ENCODE data around the gene FAR2. TPM values are rescaled to one million over a fixed set of nuclear protein-coding genes. Genes with fewer than 3 reads are reported as not detected.

The FAR2 gene
- total RNA-seq, 4 donors from 2014 or later, result 0.62 to 4.1 (median 2.6) TPM

GRCh38 chr12:29269706-29270408 is 120.8 kb downstream of the FAR2 start:
- intact Hi-C loops (cut with DNase I; ENCODE audit: low total_unique reads) (no loop called here), in situ Hi-C loops (cut with MboI; ENCODE audit: low sequenced_read_pairs in 4 of 4) (no loop called here)
- no peaks in the 10 kb centered on the region for H3K9me3 ChIP-seq
- H3K4me1 ChIP-seq, result no peaks in the 10 kb centered on the region
- ATAC-seq (no peak), DNase-seq (no peak)
- H3K27me3 ChIP-seq, result no peaks in the 10 kb centered on the region
- no peaks in the 10 kb centered on the region for H3K36me3 ChIP-seq
- H3K4me3 ChIP-seq, result no peak overlapping the region
- no peak for TF ChIP-seq CTCF (IDR thresholded peaks at IDR 0.05 in 4 of 5, conservative IDR thresholded peaks at IDR 0.05 in 1 of 5)
- TF ChIP-seq POLR2A (IDR thresholded peaks at IDR 0.05), result no peak
- no peak overlapping the region for H3K27ac ChIP-seq

GRCh38 chr12:29270446-29270845 is 121.4 kb downstream of the FAR2 start:
- in situ Hi-C loops (cut with MboI; ENCODE audit: low sequenced_read_pairs in 4 of 4) (no loop called here), intact Hi-C loops (cut with DNase I; ENCODE audit: low total_unique reads) (no loop called here)
- H3K4me1 ChIP-seq, result no peaks in the 10 kb centered on the region
- H3K27ac ChIP-seq, result no peak overlapping the region
- no peak for TF ChIP-seq POLR2A (IDR thresholded peaks at IDR 0.05)
- no peak for TF ChIP-seq CTCF (IDR thresholded peaks at IDR 0.05 in 4 of 5, conservative IDR thresholded peaks at IDR 0.05 in 1 of 5)
- no peaks in the 10 kb centered on the region for H3K9me3 ChIP-seq
- DNase-seq, result no peak
- no peak overlapping the region for H3K4me3 ChIP-seq
- no peak for ATAC-seq
- no peaks in the 10 kb centered on the region for H3K27me3 ChIP-seq
- H3K36me3 ChIP-seq, result no peaks in the 10 kb centered on the region

- in situ Hi-C loops (cut with MboI; ENCODE audit: low sequenced_read_pairs in 4 of 4), result no loop called here
- no peak overlapping the region for H3K27ac ChIP-seq
These were observed 124.2 kb downstream of the FAR2 start for GRCh38 chr12:29273178-29273843.

GRCh38 chr12:29275834-29276233 is 126.8 kb downstream of the FAR2 start:
- in situ Hi-C loops (cut with MboI; ENCODE audit: low sequenced_read_pairs in 4 of 4) (no loop called here), intact Hi-C loops (cut with DNase I; ENCODE audit: low total_unique reads) (no loop called here)
- no peaks in the 10 kb centered on the region for H3K36me3 ChIP-seq
- no peaks in the 10 kb centered on the region for H3K4me1 ChIP-seq
- H3K27me3 ChIP-seq, result no peaks in the 10 kb centered on the region
- no peaks in the 10 kb centered on the region for H3K9me3 ChIP-seq
- ATAC-seq, result no peak
- DNase-seq, result no peak
- H3K27ac ChIP-seq, result no peak overlapping the region
- H3K4me3 ChIP-seq, result no peak overlapping the region
- TF ChIP-seq POLR2A (IDR thresholded peaks at IDR 0.05) (no peak), CTCF (IDR thresholded peaks at IDR 0.05 in 4 of 5, conservative IDR thresholded peaks at IDR 0.05 in 1 of 5) (no peak)

More at GRCh38 chr12:29273178-29273843, 124.2 kb downstream of the FAR2 start:
- TF ChIP-seq CTCF (IDR thresholded peaks at IDR 0.05 in 4 of 5, conservative IDR thresholded peaks at IDR 0.05 in 1 of 5) (no peak), POLR2A (IDR thresholded peaks at IDR 0.05) (no peak)
- no peaks in the 10 kb centered on the region for H3K27me3 ChIP-seq
- DNase-seq, result no peak
- intact Hi-C loops (cut with DNase I; ENCODE audit: low total_unique reads), result no loop called here
- H3K36me3 ChIP-seq, result no peaks in the 10 kb centered on the region
- no peaks in the 10 kb centered on the region for H3K4me1 ChIP-seq
- H3K9me3 ChIP-seq, result no peaks in the 10 kb centered on the region
- no peak for ATAC-seq
- H3K4me3 ChIP-seq, result no peak overlapping the region

Data from gastrocnemius medialis (tissue), 4 donors.